ENCODE results near the gene CDH8. TPM values are rescaled to one million over a fixed set of nuclear protein-coding genes. Genes with fewer than 3 reads are reported as not detected.

CDH8 gene
- total RNA-seq, 1 experiment from 2014 or later = 11.1 TPM

- TF ChIP-seq AFF4 (CRISPR knock-in tag; IDR thresholded peaks at IDR 0.05; ENCODE audit: borderline replicate concordance) (no peak), FOXJ3 (CRISPR knock-in tag; IDR thresholded peaks at IDR 0.05; ENCODE audit: borderline replicate concordance) (no peak), SMAD3 (CRISPR knock-in tag; IDR thresholded peaks at IDR 0.05; ENCODE audit: borderline replicate concordance) (no peak), ATF1 (CRISPR knock-in tag; IDR thresholded peaks at IDR 0.05) (no peak), ATF3 (CRISPR knock-in tag; conservative IDR thresholded peaks at IDR 0.05) (no peak), NR2C2 (CRISPR knock-in tag; IDR thresholded peaks at IDR 0.05) (no peak)
These were observed 358.1 kb downstream of the CDH8 start (continued) for GRCh38 chr16:61678182-61678581.

GRCh38 chr16:61677776-61678175 lies 358.5 kb downstream of the CDH8 start:
- POLR2A ChIA-PET = no interaction called here
- Mint-ChIP-seq H3K9me3 (peaks cover 15% of the 10 kb centered on the region), H3K4me3 (peak overlapping the region; percentile 7; the same call in 1 of the 2 replicates), H3K27ac (peak overlapping the region; percentile 12; the same call in 1 of the 2 replicates), H3K36me3 (peaks cover 9% of the 10 kb centered on the region), H3K27me3 (ENCODE audit: low read depth) (no peaks in the 10 kb centered on the region; the same call in 1 of the 2 replicates), H3K4me1 (peaks cover 24% of the 10 kb centered on the region)
- CTCF ChIA-PET = no interaction called here
- TF ChIP-seq ESRRA (CRISPR knock-in tag; IDR thresholded peaks at IDR 0.05; ENCODE audit: borderline replicate concordance) (no peak), IRF1 (CRISPR knock-in tag; IDR thresholded peaks at IDR 0.05) (no peak), HMGXB4 (CRISPR knock-in tag; IDR thresholded peaks at IDR 0.05) (no peak)
- DNase-seq (ENCODE audit: low spot score) = no peak
- peak; percentile 63 for ATAC-seq

GRCh38 chr16:61676740-61677139 lies 359.5 kb downstream of the CDH8 start:
- Mint-ChIP-seq H3K27me3 (ENCODE audit: low read depth) (no peaks in the 10 kb centered on the region; the same call in 1 of the 2 replicates), H3K36me3 (peaks cover 9% of the 10 kb centered on the region), H3K4me3 (no peak overlapping the region), H3K4me1 (peaks cover 24% of the 10 kb centered on the region), H3K27ac (0 out of 2 replicates have a peak overlapping the region, but pooled peaks have one; percentile 55), H3K9me3 (peaks cover 15% of the 10 kb centered on the region)
- TF ChIP-seq ZNF219 (CRISPR knock-in tag; IDR thresholded peaks at IDR 0.05; ENCODE audit: borderline replicate concordance) (no peak), ZSCAN18 (CRISPR knock-in tag; IDR thresholded peaks at IDR 0.05) (no peak), CREM (CRISPR knock-in tag; IDR thresholded peaks at IDR 0.05) (no peak), ZNF263 (CRISPR knock-in tag; IDR thresholded peaks at IDR 0.05; ENCODE audit: low read depth) (no peak), NFE2L1 (CRISPR knock-in tag; IDR thresholded peaks at IDR 0.05) (no peak), CREB1 (CRISPR knock-in tag; IDR thresholded peaks at IDR 0.05) (no peak), ARID4B (CRISPR knock-in tag; IDR thresholded peaks at IDR 0.05; ENCODE audit: borderline replicate concordance) (no peak), ZNF121 (CRISPR knock-in tag; IDR thresholded peaks at IDR 0.05) (no peak), PREB (CRISPR knock-in tag; IDR thresholded peaks at IDR 0.05; ENCODE audit: borderline replicate concordance) (no peak), PRRX2 (CRISPR knock-in tag; IDR thresholded peaks at IDR 0.05) (no peak)
- no peak for DNase-seq (ENCODE audit: low spot score)
- ATAC-seq = no peak
- ChIA-PET POLR2A (no interaction called here), CTCF (no interaction called here)
